HG03469 (cell line): ENCODE measurements around the gene ATXN2.
"Not testable (repeated sequence)": the region's sequence is repeated elsewhere in the genome, so short reads cannot be mapped to it uniquely, and the experiment has no call there.

Source experiments
- ATAC-seq: cut with Tn5 transposase; IDR thresholded peaks from one replicate; pipeline ENCODE4 v1.9.1; 2021; ENCODE audit warnings: mild to moderate bottlenecking, moderate library complexity, moderate number of reproducible peaks; ENCODE audit not compliant: unreplicated experiment

ATXN2 gene

GRCh38 chr12:111405859-111406473 is 193.1 kb downstream of the ATXN2 start, which contains the start of gene SH2B3:
TSS of gene SH2B3 (plus strand) at chr12:111405923. CDS start at chr12:111418146, 12,223 bp downstream.
- no peak for ATAC-seq

DNA sequence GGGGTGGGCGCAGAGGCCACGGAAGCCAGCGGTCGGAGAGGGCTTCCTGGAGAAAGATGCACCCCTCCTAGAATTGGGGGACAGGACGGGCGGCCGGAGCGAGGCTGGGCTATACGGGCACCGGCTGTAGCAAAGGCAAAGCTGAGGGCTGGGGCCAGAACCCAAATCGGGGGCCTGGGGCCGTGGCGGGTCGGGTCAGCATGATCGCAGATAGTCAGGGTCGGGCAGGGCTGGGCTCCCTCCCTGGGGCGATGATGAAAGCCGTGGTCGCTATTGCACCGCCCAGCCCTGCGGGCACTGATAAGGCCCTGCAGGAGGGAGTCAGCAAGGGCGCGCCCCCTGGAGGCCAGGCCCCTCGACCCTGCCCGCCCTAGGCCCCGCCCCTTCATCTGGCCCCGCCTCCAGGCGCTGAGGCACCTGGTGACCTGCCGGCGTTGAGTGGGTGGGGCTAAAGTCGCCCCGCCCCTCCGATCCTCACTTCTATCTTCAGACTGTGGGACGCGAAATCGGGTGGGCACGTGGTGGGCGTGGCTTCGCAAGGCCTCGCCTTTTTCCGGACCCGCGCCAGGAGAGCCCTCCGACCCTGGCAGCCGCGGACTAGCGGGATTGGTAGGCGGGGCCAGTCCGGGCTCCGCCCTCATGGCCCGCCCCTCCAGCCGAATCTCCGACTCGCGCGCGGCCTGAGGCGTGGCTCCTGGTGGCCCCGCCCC is 193.8 kb downstream of the ATXN2 start:
- peak; percentile 55 for ATAC-seq

- ATAC-seq, result no peak
These were observed 194.6 kb downstream of the ATXN2 start for GRCh38 chr12:111404362-111405148.

DNA sequence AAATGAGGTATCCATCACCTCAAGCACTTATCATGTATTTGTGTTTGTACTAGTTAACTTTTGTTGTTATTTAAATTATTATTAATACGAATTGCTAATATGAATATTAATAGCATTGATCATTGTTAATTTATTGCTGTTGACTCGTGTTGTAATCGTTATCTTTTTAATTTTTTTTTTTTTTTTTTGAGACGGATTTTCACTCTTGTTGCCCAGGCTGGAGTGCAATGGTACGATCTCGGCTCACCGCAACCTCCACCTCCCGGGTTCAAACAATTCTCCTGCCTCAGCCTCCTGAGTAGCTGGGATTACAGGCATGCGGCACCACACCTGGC is 196.7 kb downstream of the ATXN2 start:
- not testable (repeated sequence) for ATAC-seq
